Peyer's patch (tissue), 4 donors: ENCODE measurements around the gene MFRP. TPM values are rescaled to one million over a fixed set of nuclear protein-coding genes. Genes with fewer than 3 reads are reported as not detected.

ENCODE experiments used
- DNase-seq, 3 donors: peaks; one replicate each; pipeline ENCODE4 v3.0.0-alpha.2; 2017 to 2019
- H3K27ac ChIP-seq, 4 donors: fragments of 200-600 bp; sonication (generic); one replicate each; pipeline ENCODE4 v1.5.1; 2016 to 2019
- H3K27me3 ChIP-seq, 2 donors: fragments of 200-600 bp; sonication (generic); one replicate each; pipeline ENCODE4 v1.5.1; 2019
- H3K36me3 ChIP-seq, 3 donors: fragments of 200-600 bp; sonication (generic); one replicate each; pipeline ENCODE4 v1.5.1; 2016 to 2019
- H3K4me1 ChIP-seq, 4 donors: fragments of 200-600 bp; sonication (generic); one replicate each; pipeline ENCODE4 v1.5.1; 2016 to 2019
- H3K4me3 ChIP-seq, 4 donors: fragments of 200-600 bp; sonication (generic); 1 replicate in 3 of 4; 2 replicates in 1 of 4; pipeline ENCODE4 v1.5.1; 2016 to 2019; ENCODE audit warnings: mild to moderate bottlenecking in 1 of 4
- H3K9me3 ChIP-seq, 4 donors: fragments of 200-600 bp; sonication (generic); one replicate each; pipeline ENCODE4 v1.5.1; 2016 to 2019; ENCODE audit warnings: mild to moderate bottlenecking in 1 of 4
- POLR2A ChIP-seq, 2 donors: fragments of 450-650 bp; IDR thresholded peaks; one replicate each; pipeline ENCODE4 v1.5.1; 2017; ENCODE audit warnings: antibody characterized with exemption in 2 of 2, mild to moderate bottlenecking in 2 of 2, moderate library complexity in 2 of 2
- total RNA-seq, 4 donors: library from RNA; depleted of rRNA; stranded (reverse); fragments of >200 nt; gene quantifications; one replicate each; pipeline ENCODE4 v1.1.0, GENCODE V29; 2016
- TF ChIP-seq, protein P1 (sequence below), 6 experiments: fragments of 450-650 bp in 4 of 6; fragments of 200-600 bp in 2 of 6; sonication (generic) in 1 of 6; IDR thresholded peaks; one replicate each; pipeline ENCODE4 v1.5.1; 2017 to 2019; ENCODE audit warnings: antibody characterized with exemption in 6 of 6, mild to moderate bottlenecking in 3 of 6, moderate library complexity in 1 of 6

Gene MFRP
- total RNA-seq, 4 donors from 2014 or later, result not detected

- peak in 2 of 3 donors; percentile 73 to 81 for DNase-seq
- Histone ChIP-seq H3K4me1 (peaks cover 3 to 69% (median 22%) of the 10 kb centered on the region in 4 donors), H3K27me3 (peaks cover 0 to 5% of the 10 kb centered on the region in 2 donors), H3K27ac (peak overlapping the region; percentile 63 to 90 (median 74)), H3K4me3 (peak overlapping the region; percentile 36 to 59 (median 48)), H3K9me3 (no peaks in the 10 kb centered on the region), H3K36me3 (no peaks in the 10 kb centered on the region)
- peak in 1 of 2 donors; percentile 13 for TF ChIP-seq POLR2A (IDR thresholded peaks at IDR 0.05)
- TF ChIP-seq, protein P1, sequence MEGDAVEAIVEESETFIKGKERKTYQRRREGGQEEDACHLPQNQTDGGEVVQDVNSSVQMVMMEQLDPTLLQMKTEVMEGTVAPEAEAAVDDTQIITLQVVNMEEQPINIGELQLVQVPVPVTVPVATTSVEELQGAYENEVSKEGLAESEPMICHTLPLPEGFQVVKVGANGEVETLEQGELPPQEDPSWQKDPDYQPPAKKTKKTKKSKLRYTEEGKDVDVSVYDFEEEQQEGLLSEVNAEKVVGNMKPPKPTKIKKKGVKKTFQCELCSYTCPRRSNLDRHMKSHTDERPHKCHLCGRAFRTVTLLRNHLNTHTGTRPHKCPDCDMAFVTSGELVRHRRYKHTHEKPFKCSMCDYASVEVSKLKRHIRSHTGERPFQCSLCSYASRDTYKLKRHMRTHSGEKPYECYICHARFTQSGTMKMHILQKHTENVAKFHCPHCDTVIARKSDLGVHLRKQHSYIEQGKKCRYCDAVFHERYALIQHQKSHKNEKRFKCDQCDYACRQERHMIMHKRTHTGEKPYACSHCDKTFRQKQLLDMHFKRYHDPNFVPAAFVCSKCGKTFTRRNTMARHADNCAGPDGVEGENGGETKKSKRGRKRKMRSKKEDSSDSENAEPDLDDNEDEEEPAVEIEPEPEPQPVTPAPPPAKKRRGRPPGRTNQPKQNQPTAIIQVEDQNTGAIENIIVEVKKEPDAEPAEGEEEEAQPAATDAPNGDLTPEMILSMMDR (IDR thresholded peaks at IDR 0.05), result peak in 5 of 6 experiments; percentile 45 to 88 (median 80)
These were observed 6.7 kb downstream of the MFRP start for GRCh38 chr11:119339589-119340334.

DNA sequence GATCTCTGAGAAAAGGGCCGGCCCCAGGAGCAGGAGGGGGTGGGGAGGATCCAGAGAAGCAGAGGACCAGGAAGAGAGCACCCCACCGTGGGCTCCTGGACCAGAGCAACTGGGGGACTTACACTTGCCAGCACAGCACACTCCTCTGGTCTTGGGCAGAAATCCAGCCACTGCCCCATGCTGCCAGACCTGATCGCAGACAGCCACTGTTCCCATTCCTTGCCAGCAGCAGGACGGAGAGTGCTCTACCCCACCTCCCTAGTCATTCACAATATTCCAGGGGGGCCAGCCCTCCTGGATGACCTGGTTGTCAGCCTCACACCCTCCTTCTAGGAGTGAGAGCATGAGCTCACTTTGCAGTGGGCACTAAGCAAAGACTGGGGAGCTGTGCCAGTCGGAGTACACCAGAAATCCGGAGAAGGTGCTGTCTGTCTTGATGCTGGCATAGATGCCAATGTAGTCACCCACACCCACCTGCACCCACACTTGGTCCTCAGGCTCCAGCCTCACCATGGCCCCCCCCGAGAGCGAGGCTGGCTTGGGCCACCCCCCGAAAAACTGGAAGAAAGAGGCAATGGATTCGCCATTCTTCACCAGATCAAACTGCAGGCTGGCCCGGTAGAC is 7.4 kb downstream of the MFRP start:
- peaks cover 3 to 70% (median 22%) of the 10 kb centered on the region in 4 donors for H3K4me1 ChIP-seq
- peaks cover 0 to 5% of the 10 kb centered on the region in 2 donors for H3K27me3 ChIP-seq
- H3K36me3 ChIP-seq, result no peaks in the 10 kb centered on the region
- peak overlapping the region; percentile 36 to 59 (median 48) for H3K4me3 ChIP-seq
- peak in 1 of 3 donors; percentile 46 for DNase-seq
- TF ChIP-seq, protein P1 (IDR thresholded peaks at IDR 0.05), result no peak
- TF ChIP-seq POLR2A (IDR thresholded peaks at IDR 0.05), result no peak
- H3K9me3 ChIP-seq, result no peaks in the 10 kb centered on the region
- H3K27ac ChIP-seq, result peak overlapping the region; percentile 63 to 90 (median 74)

DNA sequence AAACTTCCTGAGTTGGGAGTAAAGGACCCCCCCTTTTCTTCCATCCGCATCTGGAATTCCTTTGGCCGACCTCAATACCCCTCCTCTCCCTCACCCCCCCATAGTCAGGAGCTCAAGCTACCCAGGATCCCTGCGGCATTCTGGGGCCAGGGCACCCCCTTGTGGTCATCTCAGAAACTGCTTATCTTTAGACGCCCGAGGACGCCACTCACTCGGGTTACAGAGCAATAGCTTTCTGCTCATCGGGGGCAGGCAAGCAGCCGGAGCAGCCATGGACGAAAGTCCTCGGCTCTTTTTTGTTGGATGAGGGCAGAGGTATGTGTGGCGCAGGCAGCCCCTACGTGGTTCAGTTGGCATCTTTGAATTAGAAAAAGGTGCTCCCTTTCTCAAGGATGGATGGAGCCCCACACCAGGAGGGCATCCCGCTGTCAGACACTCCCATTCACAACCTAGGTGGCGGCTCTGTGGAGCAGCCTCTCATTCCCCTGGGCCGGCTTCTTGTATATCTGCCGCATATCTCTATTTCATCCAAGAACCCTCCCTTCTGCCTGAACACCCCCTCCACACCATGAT is 8.1 kb downstream of the MFRP start:
- Histone ChIP-seq H3K4me1 (peaks cover 3 to 74% (median 22%) of the 10 kb centered on the region in 4 donors), H3K9me3 (no peaks in the 10 kb centered on the region), H3K4me3 (peak overlapping the region in 1 of 4 donors; percentile 54), H3K27ac (peak overlapping the region in 3 of 4 donors; percentile 0 to 90 (median 78)), H3K36me3 (no peaks in the 10 kb centered on the region), H3K27me3 (peaks cover 0 to 5% of the 10 kb centered on the region in 2 donors)
- peak; percentile 50 to 85 (median 75) for DNase-seq
- TF ChIP-seq, protein P1 (IDR thresholded peaks at IDR 0.05), result peak; percentile 48 to 87 (median 74)
- no peak for TF ChIP-seq POLR2A (IDR thresholded peaks at IDR 0.05)

GRCh38 chr11:119337581-119338317 is 8.8 kb downstream of the MFRP start:
- TF ChIP-seq, protein P1 (IDR thresholded peaks at IDR 0.05), result no peak
- no peak for TF ChIP-seq POLR2A (IDR thresholded peaks at IDR 0.05)
- Histone ChIP-seq H3K4me3 (no peak overlapping the region), H3K27me3 (peaks cover 0 to 5% of the 10 kb centered on the region in 2 donors), H3K27ac (peak overlapping the region in 3 of 4 donors; percentile 31 to 90 (median 78)), H3K36me3 (no peaks in the 10 kb centered on the region), H3K4me1 (peaks cover 3 to 74% (median 22%) of the 10 kb centered on the region in 4 donors), H3K9me3 (no peaks in the 10 kb centered on the region)
- peak in 1 of 3 donors; percentile 49 for DNase-seq
